Esophagus squamous epithelium (tissue), 4 donors: ENCODE results near the gene KCNMA1.

Source experiments
- CTCF ChIP-seq, 6 experiments: fragments of 450-650 bp in 4 of 6; fragments of 200-600 bp in 2 of 6; sonication (generic) in 2 of 6; IDR thresholded peaks; one replicate each; pipeline ENCODE4 v1.5.1; 2016 to 2019; ENCODE audit warnings: antibody characterized with exemption in 6 of 6, mild to moderate bottlenecking in 4 of 6, moderate library complexity in 4 of 6
- POLR2A ChIP-seq, 4 donors: fragments of 450-650 bp; IDR thresholded peaks; one replicate each; pipeline ENCODE4 v1.6.1; 2017; ENCODE audit warnings: antibody characterized with exemption in 4 of 4, mild to moderate bottlenecking in 4 of 4, moderate library complexity in 3 of 4

GRCh38 chr10:77296534-77297392 is 340.8 kb downstream of the KCNMA1 start:
- TF ChIP-seq CTCF (IDR thresholded peaks at IDR 0.05) (no peak), POLR2A (IDR thresholded peaks at IDR 0.05) (no peak)
